HG03565 (cell line): ENCODE results near the gene TMEM132D.

ENCODE experiments used
- ATAC-seq: cut with Tn5 transposase; IDR thresholded peaks from one replicate; pipeline ENCODE4 v1.9.1; 2021; ENCODE audit warnings: mild to moderate bottlenecking, moderate library complexity; ENCODE audit not compliant: unreplicated experiment

The TMEM132D gene

DNA sequence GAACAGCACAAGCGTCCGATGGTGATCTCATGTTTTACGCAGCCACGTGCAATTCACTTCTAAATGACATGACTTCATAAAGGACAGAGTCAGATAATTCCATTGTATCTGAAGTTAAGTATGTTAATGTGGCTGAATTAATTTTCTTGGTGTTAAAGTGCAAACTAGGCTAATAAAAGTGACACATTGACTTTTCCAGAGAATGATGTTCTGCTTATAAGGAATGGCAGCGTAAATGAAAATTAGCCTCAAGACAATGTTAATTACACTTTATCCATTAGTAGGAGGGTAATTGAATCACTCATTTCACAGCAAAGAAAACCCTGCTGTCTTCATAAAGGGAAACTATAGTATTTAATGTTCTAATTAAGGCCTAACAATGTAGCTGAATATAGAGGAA, 624.1 kb downstream of the TMEM132D start:
- no peak for ATAC-seq

DNA sequence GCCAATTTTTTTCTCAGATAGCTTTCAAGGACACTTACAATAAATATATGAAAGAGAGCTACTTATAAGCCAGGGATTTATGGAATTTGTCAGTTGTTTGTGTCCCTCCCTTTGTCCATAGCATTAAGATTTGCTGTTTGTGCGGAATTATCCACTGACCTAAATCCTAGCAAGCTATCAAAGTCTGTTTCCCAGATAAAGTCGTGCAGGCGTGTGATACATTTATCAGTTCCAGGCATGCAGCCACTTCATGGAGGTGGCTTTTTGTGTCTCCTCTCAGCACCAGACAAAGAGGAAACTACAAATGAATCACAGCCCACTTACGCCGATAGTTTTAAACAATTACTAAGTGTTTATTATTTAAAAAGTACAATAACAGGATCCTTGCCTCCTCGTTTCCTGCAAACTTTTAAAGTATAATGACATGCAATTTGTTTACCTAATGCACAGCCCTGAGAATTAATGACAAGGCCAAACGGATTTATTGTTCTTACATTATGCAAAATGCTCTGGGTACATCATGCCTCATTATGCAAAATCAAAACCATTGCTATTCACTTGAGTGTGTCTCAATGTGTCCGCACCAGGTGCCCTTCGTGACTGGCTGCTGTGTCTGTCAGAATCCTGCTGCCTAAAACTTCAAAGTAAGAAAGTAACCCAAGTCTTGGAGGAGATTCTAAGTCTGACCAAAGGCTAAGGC, 627.3 kb downstream of the TMEM132D start:
- no peak for ATAC-seq

DNA sequence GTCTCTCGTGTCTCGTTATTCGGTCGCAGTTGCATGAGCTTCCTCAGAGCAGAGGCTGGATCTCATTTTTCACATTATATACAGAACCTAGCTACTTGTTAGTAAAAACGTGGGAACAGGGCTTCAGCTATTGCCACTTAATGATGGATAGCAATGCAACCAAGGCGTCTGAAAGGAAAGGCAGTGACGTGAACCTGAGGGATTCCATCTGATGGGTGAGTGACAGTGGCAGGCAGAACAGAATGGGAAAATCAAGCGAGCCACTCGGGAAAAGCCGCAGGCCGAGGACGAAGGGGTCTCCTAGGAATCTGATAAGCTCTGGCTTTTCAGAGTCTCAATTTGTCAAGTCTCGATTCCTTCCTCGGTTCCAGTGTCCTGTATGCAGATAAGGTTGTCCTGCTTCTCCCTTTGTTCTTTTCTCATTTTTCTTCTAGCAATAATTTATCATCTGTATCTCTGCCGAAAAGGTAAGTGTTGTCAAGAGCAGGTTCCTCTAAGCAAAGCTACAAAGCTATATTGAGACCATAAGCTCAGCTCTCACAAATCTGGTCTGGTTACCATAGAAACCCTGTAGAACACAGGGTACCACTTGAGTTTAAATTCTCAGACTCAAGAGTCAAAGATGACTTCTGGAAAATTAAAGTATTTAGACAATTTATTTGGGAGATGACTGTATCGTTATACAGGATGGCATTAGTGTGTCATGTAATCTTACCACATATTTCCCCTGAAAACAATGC, 633.9 kb downstream of the TMEM132D start:
- ATAC-seq, result no peak

- no peak for ATAC-seq
Observed at GRCh38 chr12:129258781-129259318, 645.0 kb downstream of the TMEM132D start.

DNA sequence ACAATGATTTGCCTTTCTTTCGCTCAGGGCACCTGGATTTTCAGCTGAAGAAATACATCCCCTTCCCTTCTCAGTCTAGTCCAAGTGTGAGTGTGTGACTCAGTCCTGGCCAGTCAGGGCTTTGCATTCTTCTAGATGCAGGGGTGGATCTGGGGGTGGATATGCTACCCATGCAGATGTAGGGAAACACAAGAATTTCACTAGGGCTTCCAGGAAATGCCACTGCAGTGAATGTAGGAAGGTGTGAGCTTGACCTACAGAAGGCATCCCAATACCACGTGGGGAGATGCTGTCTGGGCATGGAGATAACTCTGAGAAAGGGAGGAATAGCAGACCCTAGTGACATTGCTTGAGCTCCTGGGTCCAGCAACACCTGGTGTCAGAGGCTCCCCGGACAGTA, 646.3 kb downstream of the TMEM132D start:
- ATAC-seq, result no peak

- no peak for ATAC-seq
Observed at GRCh38 chr12:129246630-129247029, 657.2 kb downstream of the TMEM132D start.

- no peak for ATAC-seq
Observed at GRCh38 chr12:129245769-129246168, 658.1 kb downstream of the TMEM132D start.

DNA sequence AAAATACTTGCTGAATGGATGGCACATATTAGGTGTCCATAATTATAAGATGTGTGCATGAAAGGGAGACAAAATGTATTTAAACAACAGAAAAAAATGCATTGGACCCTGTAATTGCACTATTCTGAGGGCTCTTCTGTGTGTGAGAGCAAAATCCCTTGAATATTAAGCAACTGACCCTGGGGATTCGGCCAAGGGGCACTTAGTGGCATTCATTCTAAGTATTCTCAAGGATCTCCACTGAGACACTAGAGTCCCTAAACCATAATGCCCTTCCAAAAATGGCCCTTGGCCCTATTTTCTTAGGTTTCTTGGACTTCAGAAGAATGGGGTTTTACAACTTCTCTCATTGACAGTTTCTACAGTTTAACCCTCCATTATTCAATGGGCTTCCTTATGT, 662.0 kb downstream of the TMEM132D start:
- ATAC-seq, result no peak

DNA sequence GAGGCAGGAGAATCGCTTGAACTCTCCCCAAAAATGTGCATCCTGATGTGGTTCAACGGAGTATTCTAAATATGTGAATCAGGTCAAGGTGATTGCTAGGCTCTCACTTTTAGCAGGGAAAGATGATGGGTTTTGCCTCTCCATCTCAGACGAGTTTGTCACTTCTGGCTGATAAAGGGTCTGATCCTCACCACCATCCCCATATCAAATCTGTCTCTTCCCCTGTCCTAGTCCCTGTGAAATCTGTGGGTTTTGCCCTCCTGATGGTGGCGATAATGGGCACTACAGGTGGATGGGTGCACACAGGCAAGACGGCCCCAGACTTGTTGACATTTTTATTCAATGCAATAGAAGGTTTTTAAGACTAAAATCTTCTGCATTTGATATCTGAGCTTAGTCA, 665.9 kb downstream of the TMEM132D start:
- no peak for ATAC-seq

DNA sequence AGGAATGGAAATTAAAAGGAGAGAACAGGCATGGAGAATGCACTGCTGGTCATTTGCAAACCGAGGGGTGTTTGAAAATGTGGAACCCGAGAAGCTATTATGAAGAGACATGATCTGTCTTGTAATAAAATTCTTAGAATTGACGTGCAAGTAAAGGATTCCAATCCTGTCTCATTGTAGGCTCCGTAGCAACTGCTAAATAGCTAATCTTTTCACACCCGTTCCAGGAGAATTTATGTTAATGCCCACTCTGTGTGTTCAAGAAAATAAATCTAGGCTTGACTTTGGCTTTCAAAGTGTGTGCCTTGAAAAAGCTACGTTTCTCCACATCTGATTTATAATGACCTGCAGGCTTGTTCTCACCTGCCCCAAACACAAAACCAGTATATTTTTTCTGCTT, 669.6 kb downstream of the TMEM132D start:
- ATAC-seq, result no peak

DNA sequence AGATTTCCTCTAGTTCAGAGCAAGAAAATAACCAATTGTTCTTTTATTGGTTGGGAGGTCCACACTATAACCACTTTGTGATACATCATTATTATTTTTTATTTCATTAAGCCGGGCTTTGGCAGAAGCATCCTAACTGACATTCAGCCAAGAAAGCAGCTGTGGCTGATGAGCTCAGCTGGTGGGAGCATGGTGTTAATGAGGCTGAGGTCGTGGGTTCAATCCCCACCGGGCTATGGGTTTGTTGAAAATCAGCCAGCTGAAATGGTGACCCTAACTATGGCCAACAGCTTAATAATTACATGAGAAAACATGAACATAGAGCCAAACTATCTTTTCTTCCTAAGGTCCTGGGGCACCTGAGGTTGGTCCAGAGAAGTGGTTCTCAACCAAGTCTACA, 672.3 kb downstream of the TMEM132D start:
- no peak for ATAC-seq

GRCh38 chr12:129230995-129231394, 672.8 kb downstream of the TMEM132D start:
- ATAC-seq, result no peak

GRCh38 chr12:129226851-129227250, 677.0 kb downstream of the TMEM132D start:
- no peak for ATAC-seq

GRCh38 chr12:129226005-129226404, 677.8 kb downstream of the TMEM132D start:
- no peak for ATAC-seq

- ATAC-seq, result no peak
Observed at GRCh38 chr12:129215556-129215955, 688.3 kb downstream of the TMEM132D start.

DNA sequence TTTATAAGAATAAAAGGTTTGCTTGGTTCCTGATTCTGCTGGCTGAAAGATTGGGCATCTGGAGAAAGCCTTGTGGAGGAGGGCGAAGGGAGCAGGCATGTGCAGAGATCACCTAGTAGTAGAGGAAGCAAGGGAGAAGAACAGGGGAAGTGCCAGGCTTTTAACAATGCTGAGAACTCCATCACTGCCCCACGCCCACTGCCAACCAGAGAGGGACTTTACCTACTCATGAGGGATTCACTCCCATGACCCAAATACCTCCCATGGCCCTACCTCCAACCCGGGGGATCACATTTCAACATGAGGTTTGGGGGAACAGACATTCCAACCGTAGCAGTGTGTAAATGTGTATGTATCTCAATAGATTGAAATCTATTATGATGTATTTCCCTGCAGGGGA, 690.3 kb downstream of the TMEM132D start:
- ATAC-seq, result no peak

DNA sequence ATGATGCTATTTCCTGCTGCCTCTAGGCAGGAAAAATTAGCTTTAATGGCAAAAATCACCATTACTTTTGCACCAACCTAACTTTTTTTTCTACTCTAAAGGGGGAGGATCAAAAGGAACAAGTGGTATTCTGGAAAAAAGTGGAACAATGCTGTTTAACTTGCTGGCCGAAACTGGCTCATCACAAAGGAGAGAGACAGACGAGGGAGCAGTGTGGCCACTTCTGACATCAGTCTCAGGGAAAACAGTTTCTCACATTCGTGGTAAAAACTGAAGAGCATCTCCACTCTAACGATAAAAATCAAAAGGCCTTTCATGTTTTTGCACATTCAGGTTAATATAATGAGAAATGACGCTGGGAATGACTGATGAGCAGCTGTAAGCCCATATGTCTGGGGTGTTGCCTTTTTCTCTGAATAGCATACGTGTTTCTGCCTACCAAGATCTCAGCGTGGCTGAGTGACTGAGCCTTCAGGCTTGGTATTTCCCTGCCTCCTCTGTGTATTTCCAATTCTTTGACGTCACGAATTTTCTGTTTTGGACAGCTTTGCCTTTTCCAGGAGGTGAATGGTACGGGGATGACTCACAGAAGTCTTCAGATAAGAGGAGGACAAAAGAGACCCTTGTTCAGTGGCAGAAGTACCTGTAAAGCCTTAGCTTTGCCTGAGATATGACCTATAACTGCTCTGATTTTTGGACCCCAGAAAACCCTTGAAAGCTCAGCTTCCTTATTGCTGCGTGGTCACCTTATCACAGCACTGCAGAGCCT, 691.8 kb downstream of the TMEM132D start:
- ATAC-seq, result no peak

DNA sequence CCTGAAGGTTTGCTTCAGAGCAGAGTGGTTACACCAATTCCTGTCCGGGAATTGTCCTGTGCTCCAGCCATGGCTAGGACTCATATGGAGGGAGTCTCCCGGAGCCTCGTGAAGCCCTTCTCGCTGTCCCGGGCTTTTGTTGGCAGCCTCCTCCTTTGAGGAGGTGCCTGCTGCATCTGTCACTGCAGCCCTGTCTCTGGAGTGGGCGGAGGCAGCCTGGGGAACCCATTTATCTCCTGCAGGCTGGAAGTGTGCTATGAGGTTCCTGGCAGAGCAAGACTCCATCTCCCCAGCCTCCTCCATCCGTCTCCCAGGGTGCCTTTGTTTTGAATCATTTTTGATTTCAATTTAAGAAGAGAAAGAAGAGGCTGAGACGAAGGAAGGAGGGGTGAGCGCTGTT, 695.3 kb downstream of the TMEM132D start:
- ATAC-seq, result no peak

- no peak for ATAC-seq
Observed at GRCh38 chr12:129207084-129207483, 696.7 kb downstream of the TMEM132D start.

GRCh38 chr12:129203456-129203855, 700.4 kb downstream of the TMEM132D start:
- ATAC-seq, result no peak

DNA sequence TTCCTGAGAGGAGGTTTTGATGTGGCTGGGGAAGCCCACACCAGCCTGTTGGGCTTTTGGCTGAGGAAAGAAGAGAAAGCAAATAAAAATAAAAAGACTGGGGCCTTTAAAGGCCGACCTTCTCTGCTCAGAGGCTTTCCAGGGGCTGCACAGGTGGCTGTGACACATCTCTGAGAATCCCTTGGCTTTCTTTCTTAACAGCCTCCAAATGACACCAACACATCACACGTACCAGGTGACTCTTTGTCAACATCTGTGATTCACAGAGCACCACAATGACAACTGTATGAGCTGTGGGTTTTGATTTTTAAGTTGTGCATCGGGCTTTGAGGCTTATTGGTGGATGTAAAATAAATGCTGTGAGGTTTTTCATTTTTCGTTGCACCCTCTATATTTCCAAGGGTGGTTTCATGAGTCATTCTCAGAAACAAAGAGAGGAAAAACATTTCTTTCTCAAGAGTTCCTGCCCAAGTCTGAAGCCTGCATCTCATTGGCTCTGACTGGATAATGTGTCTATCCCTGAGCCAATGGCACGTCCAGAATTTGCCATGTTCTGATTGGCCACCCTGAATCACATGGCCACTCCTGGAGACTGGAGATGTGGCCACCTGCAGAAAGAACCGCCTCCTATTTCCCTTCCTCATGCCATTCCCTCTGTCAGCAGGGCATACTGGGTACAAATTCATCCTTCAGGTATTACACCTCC, 701.6 kb downstream of the TMEM132D start:
- no peak for ATAC-seq
